Activated naive CD4-positive, alpha-beta T cell treated with anti-CD3 and anti-CD28 coated beads, Interleukin-2, amount 50 U/mL, for 16 hours (primary cell): ENCODE measurements around the gene KRTAP10-11.
"Not testable (repeated sequence)": the region's sequence is repeated elsewhere in the genome, so short reads cannot be mapped to it uniquely, and the experiment has no call there.

Experiments used
- DNase-seq: peaks from one replicate; pipeline ENCODE4 v3.0.0-alpha.2; 2020

Gene KRTAP10-11

DNA sequence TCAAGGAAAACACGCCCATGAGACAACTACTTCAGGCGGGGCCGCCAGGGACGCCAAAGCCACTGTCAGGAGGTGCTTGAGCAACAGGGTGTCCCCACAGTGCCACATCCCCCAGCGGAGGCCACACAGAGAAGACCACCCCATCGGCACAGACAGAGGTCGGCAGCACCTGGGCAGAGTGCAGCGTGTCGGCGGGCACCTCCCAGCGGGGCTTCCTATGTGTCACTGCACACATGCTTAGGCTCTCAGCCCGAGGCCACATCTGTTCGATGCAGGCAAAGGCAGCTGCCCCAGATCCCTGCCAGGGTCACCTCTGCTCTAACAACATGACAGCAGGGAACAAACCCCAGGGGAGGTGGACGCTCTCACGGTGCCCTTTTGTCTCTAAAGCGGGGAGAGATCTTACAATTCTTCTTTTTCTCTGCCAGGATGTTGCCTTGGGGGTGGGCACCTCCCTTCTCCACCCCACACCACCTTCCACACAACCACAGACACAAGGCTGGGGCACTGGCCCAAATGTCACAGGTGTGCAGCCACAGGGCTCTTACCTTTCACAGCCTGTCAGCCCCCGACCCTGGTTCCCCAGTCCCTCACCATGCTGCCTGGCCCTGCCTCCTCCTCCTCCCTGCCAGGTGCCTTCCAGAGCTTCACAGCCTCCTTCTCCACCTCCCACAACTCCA, 30.2 kb upstream of the KRTAP10-11 start:
- DNase-seq: no peak

DNA sequence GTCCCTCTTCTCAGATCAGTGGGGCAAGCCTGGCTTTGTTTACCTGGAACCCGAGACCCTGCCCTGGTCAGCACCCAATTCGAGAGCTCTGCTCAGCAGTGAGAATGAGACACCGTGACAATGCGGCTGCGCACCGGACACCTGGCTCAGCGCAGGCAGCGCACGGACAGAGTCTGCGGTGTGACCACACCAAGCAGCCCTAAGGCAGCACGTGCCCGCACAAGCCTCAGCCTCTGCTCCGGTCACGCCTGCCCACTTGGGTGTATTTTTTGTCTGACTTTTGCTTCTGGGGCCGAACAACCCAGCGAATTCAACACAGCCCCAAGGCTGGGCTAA, 29.7 kb upstream of the KRTAP10-11 start:
- DNase-seq: no peak

DNA sequence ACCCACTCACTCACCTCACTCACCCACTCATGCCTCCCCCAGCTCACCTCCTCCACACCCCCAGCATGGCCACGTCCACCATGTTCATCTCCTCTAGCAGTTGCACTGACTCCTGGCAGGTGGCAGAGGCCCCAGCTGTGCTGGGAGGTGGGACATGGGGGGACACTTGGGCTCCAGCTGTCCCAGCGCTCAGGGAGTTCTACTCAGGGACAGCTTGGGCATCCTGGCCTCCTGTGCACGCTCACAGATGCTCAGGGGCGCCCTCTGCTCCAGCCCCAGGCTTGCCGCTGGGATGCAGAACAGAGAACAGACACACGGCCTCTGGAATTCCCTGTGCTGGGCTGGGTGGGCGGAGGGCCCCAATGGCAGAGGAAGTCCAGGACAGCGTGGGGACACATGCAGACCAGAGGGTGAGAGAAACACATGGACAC, 29.1 kb upstream of the KRTAP10-11 start:
- no peak for DNase-seq

DNA sequence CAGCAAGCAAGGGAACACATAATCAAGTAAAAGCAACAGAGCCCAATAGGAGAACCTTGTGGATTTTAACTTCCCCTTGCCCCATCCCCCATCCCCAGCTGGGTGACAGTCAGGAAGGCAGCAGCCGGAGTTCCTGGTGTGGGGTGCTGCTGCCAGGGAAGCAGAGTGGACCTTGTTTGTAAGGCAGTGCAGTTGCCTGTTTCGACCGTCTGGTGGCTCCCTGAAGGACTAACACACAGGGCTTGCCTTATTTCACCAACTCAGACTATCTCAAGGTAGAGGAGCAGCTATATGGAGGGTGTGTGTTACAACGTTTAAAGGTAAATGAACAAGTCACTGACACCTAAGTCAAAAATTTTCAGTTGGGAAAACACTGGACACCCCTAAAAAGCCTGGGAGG, 27.7 kb upstream of the KRTAP10-11 start:
- no peak for DNase-seq

DNA sequence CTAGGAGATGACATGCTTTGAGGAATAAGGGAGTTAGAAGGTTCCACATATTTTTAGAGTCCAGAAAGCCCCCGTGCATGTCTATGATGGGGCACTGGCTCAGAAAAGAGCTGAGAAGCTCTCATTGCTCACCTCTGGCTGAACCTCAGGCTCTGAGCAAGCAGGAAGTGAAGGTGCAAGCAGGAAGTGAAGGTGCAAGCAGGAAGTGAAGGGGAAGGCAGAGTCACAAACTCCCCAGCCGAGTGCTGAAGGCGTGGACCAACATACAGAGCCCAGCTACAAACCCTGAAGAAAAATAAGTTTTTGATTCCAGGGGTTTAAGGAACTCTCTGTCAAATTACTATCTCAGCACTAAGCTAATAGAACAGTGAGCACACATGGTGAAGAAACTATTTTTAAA, 27.3 kb upstream of the KRTAP10-11 start:
- peak; percentile 59 for DNase-seq

DNA sequence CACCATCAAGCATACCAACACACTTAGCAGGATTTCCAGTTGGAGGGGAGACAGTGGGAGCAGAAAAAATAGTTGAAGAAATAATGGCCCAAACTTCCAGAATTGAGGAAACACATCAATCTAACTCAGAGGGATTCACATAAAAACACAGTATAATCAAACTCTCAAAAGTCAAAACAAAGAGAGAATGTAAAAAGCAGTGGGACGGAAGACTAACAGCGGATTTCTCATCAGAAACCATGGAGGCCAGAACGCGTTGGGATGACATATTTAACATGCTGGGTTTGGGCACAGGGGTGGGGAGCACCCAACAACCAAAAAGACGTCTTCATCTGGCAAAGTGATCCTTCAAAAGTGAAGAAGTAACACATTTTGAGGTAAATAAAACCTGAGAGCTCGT, 26.3 kb upstream of the KRTAP10-11 start:
- DNase-seq: no peak

DNA sequence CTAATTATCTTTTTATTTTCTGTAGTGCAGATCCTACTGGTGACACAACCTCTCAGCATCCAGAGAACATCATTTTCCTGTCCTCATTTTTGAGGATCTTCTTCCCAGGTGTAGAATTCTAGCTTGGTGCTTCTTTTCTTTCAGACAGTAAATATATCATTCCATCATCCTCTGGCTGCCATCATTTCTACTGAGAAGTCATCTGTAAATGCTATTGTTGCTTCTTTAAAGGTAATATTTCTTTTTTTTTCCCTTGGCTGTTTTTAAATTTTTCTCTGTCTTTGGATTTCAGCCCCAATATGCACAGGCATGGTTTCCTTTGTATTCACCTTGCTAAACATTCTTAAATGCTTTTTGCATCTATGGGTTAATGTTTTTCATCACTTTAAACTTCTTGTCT, 22.6 kb upstream of the KRTAP10-11 start:
- no peak for DNase-seq

DNA sequence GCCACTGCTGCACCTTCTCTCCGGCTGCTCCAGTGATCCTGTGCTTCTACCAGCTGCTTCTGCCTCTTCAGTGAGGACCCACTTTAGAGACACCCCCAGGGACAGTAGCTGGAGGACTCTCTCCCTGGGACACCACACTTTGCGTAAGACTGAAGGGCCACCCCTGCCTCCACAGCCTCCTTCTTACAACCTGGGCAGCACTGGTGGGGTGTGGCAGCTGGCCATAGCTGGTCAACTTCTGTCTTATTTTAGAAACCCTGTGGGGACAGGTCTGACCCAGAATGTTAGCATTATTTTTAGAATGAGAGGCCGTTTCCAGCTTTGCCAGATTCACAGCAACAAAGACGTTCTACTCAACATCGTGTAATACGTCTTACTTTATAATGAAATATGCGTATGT, 20.5 kb upstream of the KRTAP10-11 start:
- DNase-seq: no peak

DNA sequence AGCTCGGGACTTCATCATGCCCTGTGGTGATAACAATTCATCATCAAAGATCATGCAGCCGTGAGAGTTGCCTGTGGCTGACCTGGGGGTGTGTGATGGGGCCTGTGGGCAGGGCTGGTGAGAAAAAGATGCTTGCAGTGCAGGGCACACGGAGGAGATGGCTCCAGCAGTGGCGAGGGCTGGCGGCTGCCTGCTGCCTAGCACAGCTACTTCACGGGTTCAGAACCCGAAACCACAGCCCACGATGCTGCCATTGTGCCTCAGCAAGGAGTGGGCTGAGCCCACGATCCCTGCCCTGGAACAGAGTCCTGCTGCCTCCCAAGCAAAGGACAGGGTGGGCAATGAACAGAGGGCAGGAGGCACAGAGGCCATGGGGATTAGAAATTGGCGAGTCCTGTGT, 20.0 kb upstream of the KRTAP10-11 start:
- DNase-seq: no peak

DNA sequence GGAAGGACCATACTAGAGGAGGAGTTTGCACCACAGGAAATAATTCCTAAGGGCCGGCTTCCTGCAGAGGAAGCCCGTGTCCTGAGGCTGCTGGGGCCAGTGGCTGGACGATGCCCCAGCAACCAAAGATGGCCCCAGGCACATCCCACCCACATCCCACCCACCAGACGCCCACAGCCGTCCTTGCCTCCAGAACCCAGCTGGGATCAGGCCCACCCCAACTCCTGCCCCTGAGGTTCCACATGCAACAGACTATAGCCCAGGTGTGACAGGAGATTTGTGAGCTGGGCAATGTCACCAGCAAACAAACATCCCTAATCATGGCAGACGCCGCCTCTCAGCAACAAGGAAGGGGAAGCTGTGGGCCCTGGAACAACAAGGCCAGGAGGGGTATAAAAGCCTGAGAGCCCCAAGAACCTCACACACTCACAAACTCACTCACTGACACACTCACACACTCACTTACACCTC, 19.5 kb upstream of the KRTAP10-11 start, which contains the start of gene KRTAP10-9:
KRTAP10-9 (plus strand) TSS at position 421 of the 471 bp plus-strand sequence. CDS start 79 bp downstream, outside the sequence.
- no peak for DNase-seq

DNA sequence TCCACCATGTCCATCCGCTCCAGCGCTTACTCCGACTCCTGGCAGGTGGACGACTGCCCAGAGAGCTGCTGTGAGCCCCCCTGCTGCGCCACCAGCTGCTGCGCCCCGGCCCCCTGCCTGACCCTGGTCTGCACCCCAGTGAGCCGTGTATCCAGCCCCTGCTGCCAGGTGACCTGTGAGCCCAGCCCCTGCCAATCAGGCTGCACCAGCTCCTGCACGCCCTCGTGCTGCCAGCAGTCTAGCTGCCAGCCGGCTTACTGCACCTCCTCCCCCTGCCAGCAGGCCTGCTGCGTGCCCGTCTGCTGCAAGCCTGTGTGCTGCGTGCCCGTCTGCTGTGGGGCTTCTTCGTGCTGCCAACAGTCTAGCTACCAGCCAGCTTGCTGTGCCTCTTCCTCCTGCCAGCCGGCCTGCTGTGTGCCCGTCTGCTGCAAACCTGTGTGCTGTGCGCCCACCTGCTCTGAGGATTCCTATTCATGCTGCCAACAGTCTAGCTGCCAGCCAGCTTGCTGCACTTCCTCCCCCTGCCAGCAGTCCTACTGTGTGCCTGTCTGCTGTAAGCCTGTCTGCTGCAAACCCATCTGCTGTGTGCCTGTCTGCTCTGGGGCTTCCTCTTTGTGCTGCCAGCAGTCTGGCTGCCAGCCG, 18.9 kb upstream of the KRTAP10-11 start:
- not testable (repeated sequence) for DNase-seq

DNA sequence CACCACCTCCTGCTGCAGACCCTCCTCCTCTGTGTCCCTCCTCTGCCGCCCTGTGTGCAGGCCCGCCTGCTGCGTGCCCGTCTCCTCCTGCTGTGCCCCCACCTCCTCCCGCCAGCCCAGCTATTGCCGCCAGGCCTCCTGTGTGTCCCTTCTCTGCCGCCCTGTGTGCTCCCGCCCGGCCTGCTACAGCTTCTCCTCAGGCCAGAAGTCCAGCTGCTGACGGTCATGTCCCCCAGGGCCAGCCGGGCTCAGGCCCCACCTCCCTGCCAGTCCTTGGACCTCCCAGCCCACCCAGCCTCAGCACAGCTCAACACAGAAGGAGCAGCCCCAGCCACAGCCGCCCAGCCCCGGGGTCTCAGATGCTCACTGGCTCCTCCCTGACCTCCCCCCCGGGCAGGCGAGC, 18.4 kb upstream of the KRTAP10-11 start:
- not testable (repeated sequence) for DNase-seq

DNA sequence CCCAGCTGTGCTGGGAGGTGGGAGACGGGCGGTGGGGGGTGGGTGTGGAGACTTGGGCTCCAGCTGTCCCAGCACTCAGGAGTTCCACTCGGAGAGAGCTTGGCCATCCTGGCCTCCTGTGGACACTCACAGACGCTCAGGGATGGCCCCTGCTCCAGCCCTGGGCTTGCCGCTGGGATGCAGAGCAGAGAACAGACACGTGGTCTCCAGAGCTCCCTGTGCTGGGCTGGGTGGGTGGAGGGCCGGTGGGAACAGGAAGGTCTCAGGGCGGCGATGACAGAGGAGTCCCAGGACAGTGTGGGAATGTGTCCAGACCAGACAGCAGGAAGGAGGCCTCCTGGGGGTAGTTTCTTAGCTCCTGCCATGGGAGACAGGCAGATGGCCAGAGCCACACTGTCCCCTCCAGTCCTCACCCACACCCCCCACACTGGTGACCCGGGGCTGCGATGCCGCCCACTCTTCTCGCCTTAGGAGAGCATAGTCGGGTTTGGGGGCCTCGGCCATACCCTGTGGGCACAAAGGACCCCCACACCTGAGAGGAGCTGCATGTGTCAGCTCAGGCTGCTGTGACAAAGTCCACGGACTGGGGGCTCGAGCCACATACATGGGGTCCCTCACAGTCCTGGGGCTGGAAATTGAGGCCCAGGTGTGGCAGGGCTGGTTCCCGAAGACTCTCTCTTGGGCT, 17.4 kb upstream of the KRTAP10-11 start:
- no peak for DNase-seq

DNA sequence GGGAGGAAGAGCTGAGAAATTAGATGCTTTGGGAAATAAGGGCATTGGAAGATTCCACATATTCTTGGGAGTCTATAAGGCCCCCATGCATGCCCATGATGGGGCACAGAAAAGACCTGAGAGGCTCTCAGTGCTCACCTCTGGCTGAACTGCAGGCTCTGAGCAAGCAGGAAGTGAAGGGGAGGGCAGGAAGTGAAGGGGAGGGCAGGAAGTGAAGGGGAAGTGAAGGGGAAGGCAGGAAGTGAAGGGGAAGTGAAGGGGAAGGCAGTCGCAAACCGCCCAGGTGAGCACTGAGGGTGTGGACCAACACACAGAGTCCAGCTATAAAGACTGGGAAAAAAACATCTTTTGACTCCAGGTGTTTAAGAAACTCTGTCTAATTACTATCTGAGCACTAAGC, 15.8 kb upstream of the KRTAP10-11 start:
- DNase-seq: no peak

DNA sequence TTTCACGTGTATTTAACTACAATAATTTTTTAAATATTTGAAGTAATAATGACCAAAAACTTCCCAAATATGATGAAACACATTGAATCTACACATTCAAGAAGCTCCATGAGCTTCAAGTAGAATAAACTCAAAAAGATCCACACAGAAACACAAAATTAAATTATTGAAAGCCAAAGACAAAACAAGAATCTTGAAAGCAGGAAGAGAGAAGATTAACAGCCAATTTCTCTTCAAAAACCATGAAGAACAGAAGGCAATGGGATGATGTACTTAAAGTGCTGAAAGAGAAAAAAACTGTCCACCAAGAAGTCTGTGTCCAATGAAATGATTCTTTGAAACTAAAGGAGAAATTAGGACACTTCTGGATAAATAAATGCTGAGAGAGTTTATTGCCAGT, 14.1 kb upstream of the KRTAP10-11 start:
- no peak for DNase-seq

DNA sequence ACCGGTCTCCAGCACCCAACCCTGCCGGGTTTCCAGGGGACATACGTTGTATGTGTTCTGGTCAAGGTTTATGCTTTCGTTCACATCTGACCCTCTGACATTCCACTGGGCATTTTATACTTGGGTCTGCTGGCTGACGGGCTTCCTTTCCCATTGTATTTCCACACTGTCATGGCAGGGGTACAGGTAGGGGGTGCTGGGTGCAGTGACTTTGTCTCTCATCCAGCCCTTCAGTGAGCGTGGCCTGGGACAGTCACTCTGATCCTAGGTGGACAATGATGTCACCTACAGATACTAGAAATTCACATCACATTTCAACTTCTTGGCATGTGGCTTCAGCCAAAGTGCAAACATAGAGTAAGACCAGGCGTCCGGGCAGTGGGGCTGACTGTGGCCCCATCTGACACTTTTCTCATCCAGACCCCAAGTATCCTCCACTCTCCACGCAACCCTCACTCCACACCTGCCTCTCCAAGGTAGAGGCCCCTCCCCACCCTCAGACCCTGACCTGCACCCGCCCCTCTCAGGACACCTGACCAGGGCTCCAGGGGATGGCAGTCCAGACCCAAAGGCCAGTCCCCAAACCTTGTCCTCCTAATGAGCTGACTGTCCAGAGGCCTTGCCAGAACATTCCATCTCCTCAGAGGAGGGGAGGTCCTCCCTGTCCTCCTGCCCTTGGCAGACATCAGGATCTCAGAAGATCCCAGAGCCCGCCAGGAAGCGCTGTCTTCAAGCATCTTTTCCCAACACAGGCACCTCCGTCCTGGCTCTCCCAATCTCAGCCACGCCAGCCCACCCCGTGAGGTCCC, 9.8 kb upstream of the KRTAP10-11 start:
- no peak for DNase-seq

DNA sequence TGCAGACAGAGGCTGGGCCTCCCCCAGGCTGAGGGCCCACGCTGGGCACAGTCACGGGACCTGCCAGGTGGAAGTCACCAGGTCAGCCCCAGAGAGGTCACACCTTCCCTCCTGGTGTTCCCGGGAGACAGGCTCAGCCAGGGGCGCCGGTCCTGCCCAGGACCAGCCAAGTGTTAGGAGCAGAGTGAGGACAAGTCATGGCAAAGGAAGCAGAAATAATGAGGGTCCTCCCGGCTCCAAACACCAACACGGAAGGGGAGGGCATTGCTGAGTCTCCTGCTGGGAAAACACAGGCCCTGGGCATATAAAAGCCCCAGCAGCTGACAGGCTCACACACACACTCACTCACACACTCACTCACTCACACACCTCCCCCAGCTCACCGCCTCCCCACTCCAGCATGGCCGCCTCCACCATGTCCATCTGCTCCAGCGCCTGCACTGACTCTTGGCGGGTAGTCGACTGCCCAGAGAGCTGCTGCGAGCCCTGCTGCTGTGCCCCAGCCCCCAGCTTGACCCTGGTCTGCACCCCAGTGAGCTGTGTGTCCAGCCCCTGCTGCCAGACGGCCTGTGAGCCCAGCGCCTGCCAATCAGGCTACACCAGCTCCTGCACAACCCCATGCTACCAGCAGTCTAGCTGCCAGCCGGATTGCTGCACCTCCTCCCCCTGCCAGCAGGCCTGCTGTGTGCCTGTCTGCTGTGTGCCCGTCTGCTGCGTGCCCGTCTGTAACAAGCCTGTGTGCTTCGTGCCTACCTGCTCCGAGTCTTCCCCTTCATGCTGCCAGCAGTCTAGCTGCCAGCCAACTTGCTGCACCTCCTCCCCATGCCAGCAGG, 9.0 kb upstream of the KRTAP10-11 start, which contains the start of gene KRTAP10-10:
KRTAP10-10 (plus strand) TSS at position 339 of the 833 bp plus-strand sequence; CDS start at position 401, 62 bp downstream.
- DNase-seq: no peak

DNA sequence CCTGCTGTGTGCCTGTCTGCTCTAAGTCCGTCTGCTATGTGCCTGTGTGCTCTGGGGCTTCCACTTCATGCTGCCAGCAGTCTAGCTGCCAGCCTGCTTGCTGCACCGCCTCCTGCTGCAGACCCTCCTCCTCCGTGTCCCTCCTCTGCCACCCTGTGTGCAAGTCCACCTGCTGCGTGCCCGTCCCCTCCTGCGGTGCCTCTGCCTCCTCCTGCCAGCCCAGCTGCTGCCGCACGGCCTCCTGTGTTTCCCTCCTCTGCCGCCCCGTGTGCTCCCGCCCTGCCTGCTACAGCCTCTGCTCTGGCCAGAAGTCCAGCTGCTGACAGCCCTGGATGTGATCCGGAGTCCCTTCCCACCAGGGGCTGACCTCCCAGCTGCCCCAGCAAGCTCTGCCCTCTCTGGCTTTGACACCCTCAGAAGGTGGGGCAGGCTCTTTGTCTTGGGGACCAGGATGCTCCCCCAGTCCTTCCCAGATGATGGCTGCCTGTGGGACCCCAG, 8.3 kb upstream of the KRTAP10-11 start:
- DNase-seq: not testable (repeated sequence)

DNA sequence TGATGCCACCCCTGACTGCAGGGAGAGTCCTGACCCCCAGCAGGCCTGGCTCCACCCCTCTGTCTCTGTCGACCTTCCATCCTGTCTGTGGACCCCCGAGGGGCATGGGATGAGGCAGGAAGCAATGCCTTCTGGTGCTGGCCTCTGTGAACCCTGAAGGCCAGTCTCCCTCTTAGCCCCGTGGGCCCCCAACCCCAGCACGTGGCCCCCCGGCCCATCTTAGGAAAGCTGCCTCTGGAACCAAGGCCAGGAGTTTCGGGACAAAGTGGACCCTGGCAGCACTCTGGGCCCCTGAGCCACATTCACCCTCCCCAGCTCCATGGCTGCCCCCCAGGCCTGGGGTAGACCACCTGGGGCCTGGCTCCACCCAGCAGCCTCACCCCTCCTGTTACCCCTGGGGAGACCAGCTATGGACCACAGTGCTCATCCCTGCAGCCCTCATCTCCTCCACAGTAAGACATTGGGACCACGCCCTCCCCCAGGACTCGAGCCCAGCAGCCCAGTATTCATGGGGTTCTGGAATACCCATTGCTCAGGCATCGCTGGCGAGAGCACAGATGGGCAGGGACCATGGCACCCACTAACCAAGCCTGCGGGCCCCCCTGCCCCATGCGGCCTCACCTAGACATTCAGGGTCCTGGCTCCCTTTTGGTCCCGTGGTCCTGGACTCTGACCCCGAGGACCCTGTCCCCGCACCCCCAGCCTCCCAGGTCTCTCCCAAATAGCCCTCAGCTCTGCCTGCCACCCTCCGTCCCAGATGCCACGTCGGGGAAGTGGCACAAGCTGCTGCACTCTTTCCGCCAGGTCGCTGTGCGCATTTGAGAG, 7.5 kb upstream of the KRTAP10-11 start:
- not testable (repeated sequence) for DNase-seq

DNA sequence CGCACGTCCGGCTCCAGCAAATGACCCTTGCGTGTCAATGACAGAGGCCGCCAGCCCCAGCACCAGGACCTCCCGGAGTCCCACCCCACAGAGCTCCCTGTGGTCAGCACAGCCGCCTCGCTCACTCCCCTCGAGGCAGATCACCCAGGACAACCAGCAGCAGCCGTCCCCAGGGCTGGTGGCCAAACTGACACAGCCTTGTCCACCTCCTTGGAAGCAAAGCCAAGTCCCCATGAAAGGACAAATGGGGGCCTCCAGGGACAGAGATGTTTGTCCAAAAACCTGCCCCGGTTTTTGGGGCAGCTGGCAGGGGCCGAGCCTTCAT, 6.9 kb upstream of the KRTAP10-11 start:
- no peak for DNase-seq

DNA sequence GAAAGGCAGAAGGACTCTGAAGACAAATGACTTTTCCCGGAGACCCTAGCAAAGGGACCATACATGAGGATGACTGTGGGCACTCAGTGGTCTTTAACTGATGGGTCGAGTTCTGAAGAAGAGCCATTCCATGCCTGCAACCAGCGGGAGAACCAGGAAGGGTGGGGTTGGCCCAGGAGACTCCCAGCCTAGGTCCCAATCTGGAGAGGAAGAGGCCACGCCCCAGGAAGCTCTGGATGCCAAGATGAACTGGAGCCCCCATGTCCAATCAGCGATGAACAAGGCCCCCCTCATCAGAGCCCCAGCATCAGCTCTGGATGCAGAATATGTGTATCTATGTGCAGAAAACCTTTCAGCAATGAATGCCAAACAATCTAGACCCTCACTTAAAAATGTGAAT, 5.5 kb upstream of the KRTAP10-11 start:
- no peak for DNase-seq
